Stimulated activated CD4-positive, alpha-beta T cell treated with anti-CD3 and anti-CD28 coated beads, Interleukin-12 subunit alpha, Interleukin-12 subunit beta, amount 100 ng/mL, for 48 hours (primary cell): ENCODE results near the gene MED8.
"Not testable (repeated sequence)": the region's sequence is repeated elsewhere in the genome, so short reads cannot be mapped to it uniquely, and the experiment has no call there.

ENCODE experiments used
- DNase-seq, 3 donors: peaks; one replicate each; pipeline ENCODE4 v3.0.0-alpha.2; 2020; ENCODE audit warnings: low read depth in 2 of 3, low spot score in 1 of 3

The MED8 gene

GRCh38 chr1:43421976-43422750 lies 32.6 kb upstream of the MED8 start:
- DNase-seq = no peak

- no peak for DNase-seq
Measured at GRCh38 chr1:43421396-43421795, 31.8 kb upstream of the MED8 start.

- DNase-seq = no peak
Measured at GRCh38 chr1:43420874-43421273, 31.3 kb upstream of the MED8 start.

- no peak for DNase-seq
Measured at GRCh38 chr1:43419627-43420425, 30.2 kb upstream of the MED8 start.

GRCh38 chr1:43418858-43419257 lies 29.3 kb upstream of the MED8 start:
- DNase-seq = no peak

- no peak for DNase-seq
Measured at GRCh38 chr1:43415901-43416300, 26.3 kb upstream of the MED8 start.

- peak; percentile 34 to 52 (median 36) for DNase-seq
Measured at GRCh38 chr1:43414634-43415223, 25.1 kb upstream of the MED8 start.

- not testable (repeated sequence) for DNase-seq
Measured at GRCh38 chr1:43413426-43413825, 23.8 kb upstream of the MED8 start.

- no peak for DNase-seq
Measured at GRCh38 chr1:43410571-43410970, 21.0 kb upstream of the MED8 start.

GRCh38 chr1:43405876-43406234 lies 16.3 kb upstream of the MED8 start:
- DNase-seq = no peak

GRCh38 chr1:43405219-43405875 lies 15.7 kb upstream of the MED8 start:
- no peak for DNase-seq

GRCh38 chr1:43404353-43404752 lies 14.8 kb upstream of the MED8 start:
- DNase-seq = no peak

- no peak for DNase-seq
Measured at GRCh38 chr1:43402089-43402865, 12.7 kb upstream of the MED8 start.

GRCh38 chr1:43400441-43400840 lies 10.8 kb upstream of the MED8 start:
- DNase-seq = not testable (repeated sequence)

GRCh38 chr1:43398227-43398626 lies 8.6 kb upstream of the MED8 start:
- no peak for DNase-seq

- no peak for DNase-seq
Measured at GRCh38 chr1:43396059-43396458, 6.5 kb upstream of the MED8 start.

GRCh38 chr1:43395523-43395922 lies 5.9 kb upstream of the MED8 start:
- no peak for DNase-seq

GRCh38 chr1:43392702-43393101 lies 3.1 kb upstream of the MED8 start:
- no peak for DNase-seq

- DNase-seq = no peak
Measured at GRCh38 chr1:43388613-43389012, 987 bp downstream of the MED8 start.

- no peak for DNase-seq
Measured at GRCh38 chr1:43387976-43388599, 1.5 kb downstream of the MED8 start.
